Dendritic cell treated with granulocyte-macrophage colony-stimulating factor and Interleukin-4, amounts not matched to agents 40 ng/mL and 50 ng/mL, for 4 days (primary cell): Measurements from ENCODE around the gene SLC36A1.
"Not testable (repeated sequence)": the region's sequence is repeated elsewhere in the genome, so short reads cannot be mapped to it uniquely, and the experiment has no call there.

Experiments
- H3K27ac Mint-ChIP-seq: one replicate; pipeline ENCODE4 v1.8.0; 2022; ENCODE audit warnings: mild to moderate bottlenecking, mixed read lengths
- H3K27me3 Mint-ChIP-seq: one replicate; pipeline ENCODE4 v1.8.0; 2022; ENCODE audit warnings: mild to moderate bottlenecking, mixed read lengths
- H3K36me3 Mint-ChIP-seq: one replicate; pipeline ENCODE4 v1.8.0; 2022; ENCODE audit warnings: low read depth, mixed read lengths
- H3K4me1 Mint-ChIP-seq: one replicate; pipeline ENCODE4 v1.8.0; 2022; ENCODE audit warnings: low read depth, mixed read lengths
- H3K4me3 Mint-ChIP-seq: one replicate; pipeline ENCODE4 v1.8.0; 2022; ENCODE audit warnings: mild to moderate bottlenecking, moderate library complexity, mixed read lengths
- H3K9me3 Mint-ChIP-seq: one replicate; pipeline ENCODE4 v1.8.0; 2022; ENCODE audit warnings: mixed read lengths
- intact Hi-C: fragments of 100-400 bp; cut with micrococcal nuclease; formaldehyde crosslinking; loops from one replicate; pipeline ENCODE4 v1.15.0; 2022

Gene SLC36A1

GRCh38 chr5:151447174-151448037 is at the start of gene SLC36A1:
TSS of gene SLC36A1 (plus strand) at chr5:151447603. CDS start at chr5:151458793, 11,190 bp downstream.
- H3K27me3 Mint-ChIP-seq, result no peaks in the 10 kb centered on the region
- H3K4me3 Mint-ChIP-seq, result peak within 1 kb of the TSS; percentile 96
- peaks cover 38% of the 10 kb centered on the region for H3K4me1 Mint-ChIP-seq
- intact Hi-C loops, result loop anchor here (1.0 to 5.0 kb wide), 4 partner anchors 53 to 300 kb away; no protein-coding TSS in a partner anchor
- peaks cover 26% of the 10 kb centered on the region for H3K36me3 Mint-ChIP-seq
- peak within 1 kb of the TSS; percentile 90 for H3K27ac Mint-ChIP-seq
- H3K9me3 Mint-ChIP-seq, result no peaks in the 10 kb centered on the region

GRCh38 chr5:151405334-151406160 is 41.9 kb upstream of the SLC36A1 start:
- Mint-ChIP-seq H3K27me3 (peaks cover 23% of the 10 kb centered on the region), H3K9me3 (no peaks in the 10 kb centered on the region), H3K36me3 (no peaks in the 10 kb centered on the region), H3K4me1 (peaks cover 5% of the 10 kb centered on the region), H3K4me3 (no peak overlapping the region), H3K27ac (no peak overlapping the region)
- intact Hi-C loops, result no loop called here

GRCh38 chr5:151406322-151406947 is 41.0 kb upstream of the SLC36A1 start:
- intact Hi-C loops, result no loop called here
- no peak overlapping the region for H3K27ac Mint-ChIP-seq
- peaks cover 19% of the 10 kb centered on the region for H3K27me3 Mint-ChIP-seq
- peaks cover 5% of the 10 kb centered on the region for H3K4me1 Mint-ChIP-seq
- no peaks in the 10 kb centered on the region for H3K9me3 Mint-ChIP-seq
- H3K4me3 Mint-ChIP-seq, result no peak overlapping the region
- H3K36me3 Mint-ChIP-seq, result no peaks in the 10 kb centered on the region

GRCh38 chr5:151408591-151409230 is 38.7 kb upstream of the SLC36A1 start:
- H3K9me3 Mint-ChIP-seq, result no peaks in the 10 kb centered on the region
- H3K4me3 Mint-ChIP-seq, result no peak overlapping the region
- H3K27me3 Mint-ChIP-seq, result peaks cover 18% of the 10 kb centered on the region
- H3K4me1 Mint-ChIP-seq, result peaks cover 5% of the 10 kb centered on the region
- no peaks in the 10 kb centered on the region for H3K36me3 Mint-ChIP-seq
- intact Hi-C loops, result no loop called here
- H3K27ac Mint-ChIP-seq, result no peak overlapping the region

- intact Hi-C loops, result no loop called here
- no peaks in the 10 kb centered on the region for H3K4me1 Mint-ChIP-seq
- H3K4me3 Mint-ChIP-seq, result no peak overlapping the region
- no peaks in the 10 kb centered on the region for H3K36me3 Mint-ChIP-seq
- no peak overlapping the region for H3K27ac Mint-ChIP-seq
- peaks cover 26% of the 10 kb centered on the region for H3K27me3 Mint-ChIP-seq
- H3K9me3 Mint-ChIP-seq, result peaks cover 22% of the 10 kb centered on the region
These were observed 33.6 kb upstream of the SLC36A1 start for GRCh38 chr5:151413800-151414199.

GRCh38 chr5:151414536-151414935 is 32.9 kb upstream of the SLC36A1 start:
- H3K9me3 Mint-ChIP-seq, result peaks cover 24% of the 10 kb centered on the region
- no peak overlapping the region for H3K27ac Mint-ChIP-seq
- peaks cover 26% of the 10 kb centered on the region for H3K27me3 Mint-ChIP-seq

GRCh38 chr5:151417712-151418111 is 29.7 kb upstream of the SLC36A1 start:
- H3K4me1 Mint-ChIP-seq, result no peaks in the 10 kb centered on the region
- intact Hi-C loops, result no loop called here
- no peak overlapping the region for H3K27ac Mint-ChIP-seq
- peaks cover 24% of the 10 kb centered on the region for H3K9me3 Mint-ChIP-seq
- H3K27me3 Mint-ChIP-seq, result peaks cover 15% of the 10 kb centered on the region
- no peaks in the 10 kb centered on the region for H3K36me3 Mint-ChIP-seq
- no peak overlapping the region for H3K4me3 Mint-ChIP-seq

More at GRCh38 chr5:151414536-151414935, 32.9 kb upstream of the SLC36A1 start:
- no peak overlapping the region for H3K4me3 Mint-ChIP-seq
- intact Hi-C loops, result no loop called here
- H3K36me3 Mint-ChIP-seq, result no peaks in the 10 kb centered on the region
- H3K4me1 Mint-ChIP-seq, result no peaks in the 10 kb centered on the region

GRCh38 chr5:151420127-151420526 is 27.3 kb upstream of the SLC36A1 start:
- Mint-ChIP-seq H3K27ac (no peak overlapping the region), H3K4me3 (no peak overlapping the region), H3K4me1 (no peaks in the 10 kb centered on the region), H3K36me3 (no peaks in the 10 kb centered on the region), H3K9me3 (peaks cover 24% of the 10 kb centered on the region), H3K27me3 (peaks cover 3% of the 10 kb centered on the region)
- intact Hi-C loops, result no loop called here

- no peaks in the 10 kb centered on the region for H3K9me3 Mint-ChIP-seq
- H3K27me3 Mint-ChIP-seq, result peaks cover 2% of the 10 kb centered on the region
- no peaks in the 10 kb centered on the region for H3K4me1 Mint-ChIP-seq
- no peak overlapping the region for H3K27ac Mint-ChIP-seq
- no peak overlapping the region for H3K4me3 Mint-ChIP-seq
- no peaks in the 10 kb centered on the region for H3K36me3 Mint-ChIP-seq
- intact Hi-C loops, result no loop called here
These were observed 22.4 kb upstream of the SLC36A1 start for GRCh38 chr5:151424892-151425523.

- H3K36me3 Mint-ChIP-seq, H3K27ac Mint-ChIP-seq, intact Hi-C loops, H3K4me1 Mint-ChIP-seq, H3K4me3 Mint-ChIP-seq, H3K9me3 Mint-ChIP-seq, H3K27me3 Mint-ChIP-seq: not testable (repeated sequence)
These were observed 21.1 kb upstream of the SLC36A1 start for GRCh38 chr5:151426347-151426746.

GRCh38 chr5:151427258-151427657 is 20.1 kb upstream of the SLC36A1 start:
- Mint-ChIP-seq H3K36me3 (no peaks in the 10 kb centered on the region), H3K27me3 (no peaks in the 10 kb centered on the region), H3K4me3 (no peak overlapping the region), H3K27ac (no peak overlapping the region), H3K4me1 (no peaks in the 10 kb centered on the region), H3K9me3 (no peaks in the 10 kb centered on the region)
- intact Hi-C loops, result no loop called here

- peaks cover 6% of the 10 kb centered on the region for H3K27me3 Mint-ChIP-seq
- no peak overlapping the region for H3K27ac Mint-ChIP-seq
- H3K36me3 Mint-ChIP-seq, result no peaks in the 10 kb centered on the region
- intact Hi-C loops, result no loop called here
- no peaks in the 10 kb centered on the region for H3K4me1 Mint-ChIP-seq
- no peaks in the 10 kb centered on the region for H3K9me3 Mint-ChIP-seq
- no peak overlapping the region for H3K4me3 Mint-ChIP-seq
These were observed 16.7 kb upstream of the SLC36A1 start for GRCh38 chr5:151430731-151431130.

- no peak overlapping the region for H3K27ac Mint-ChIP-seq
- H3K36me3 Mint-ChIP-seq, result no peaks in the 10 kb centered on the region
- H3K9me3 Mint-ChIP-seq, result no peaks in the 10 kb centered on the region
- intact Hi-C loops, result no loop called here
- no peaks in the 10 kb centered on the region for H3K4me1 Mint-ChIP-seq
- no peak overlapping the region for H3K4me3 Mint-ChIP-seq
- peaks cover 6% of the 10 kb centered on the region for H3K27me3 Mint-ChIP-seq
These were observed 15.7 kb upstream of the SLC36A1 start for GRCh38 chr5:151431666-151432065.
